Activated effector memory CD4-positive, alpha-beta T cell treated with anti-CD3 and anti-CD28 coated beads, Interleukin-2, amount 50 U/mL, for 16 hours (primary cell): ENCODE measurements around the gene PERM1.
"Not testable (repeated sequence)": the region's sequence is repeated elsewhere in the genome, so short reads cannot be mapped to it uniquely, and the experiment has no call there.

Experiments
- DNase-seq: peaks from one replicate; pipeline ENCODE4 v3.0.0-alpha.2; 2020

The PERM1 gene

DNA sequence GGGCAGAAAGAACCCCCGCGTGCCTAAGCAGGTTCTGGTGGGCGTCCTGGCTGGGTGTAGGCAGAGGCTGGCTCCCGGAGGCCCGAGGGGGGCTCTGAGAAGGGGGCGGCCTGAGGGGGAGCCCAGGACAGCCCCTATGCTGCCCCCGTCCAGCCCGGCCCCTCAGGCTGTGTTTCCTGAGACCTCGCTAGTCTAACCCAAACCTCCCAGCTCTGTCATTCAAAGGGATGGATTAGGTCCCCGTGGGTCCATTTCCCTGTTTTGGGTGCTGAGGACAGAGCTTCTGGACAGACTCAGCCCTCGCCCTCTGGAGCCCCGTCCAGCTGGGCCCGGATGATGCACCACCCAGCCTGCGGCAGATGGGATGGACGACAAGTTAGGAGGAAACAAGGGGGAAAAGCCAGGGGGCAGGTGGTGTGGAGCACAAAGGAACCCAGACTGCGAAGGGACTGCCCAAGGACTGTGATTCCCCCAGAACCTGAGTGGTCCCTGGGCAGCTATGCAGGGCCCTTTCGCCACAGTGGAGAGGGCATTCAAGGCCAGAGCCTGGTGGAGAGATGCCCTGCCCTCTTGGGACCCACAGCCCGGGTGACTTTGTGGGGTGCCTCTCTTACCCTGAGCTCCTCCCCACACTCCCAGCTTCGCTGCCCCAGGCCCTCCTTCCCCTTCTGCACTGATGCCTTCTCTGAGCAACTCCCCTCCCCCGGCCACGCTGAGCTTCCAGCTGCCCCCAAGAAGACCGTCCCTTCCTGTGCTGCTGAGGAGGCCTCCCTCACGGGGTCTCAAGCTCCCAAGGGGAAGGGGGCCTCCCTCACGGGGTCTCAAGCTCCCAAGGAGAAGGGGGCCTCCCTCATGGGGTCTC is 15.2 kb upstream of the PERM1 start:
- no peak for DNase-seq

DNA sequence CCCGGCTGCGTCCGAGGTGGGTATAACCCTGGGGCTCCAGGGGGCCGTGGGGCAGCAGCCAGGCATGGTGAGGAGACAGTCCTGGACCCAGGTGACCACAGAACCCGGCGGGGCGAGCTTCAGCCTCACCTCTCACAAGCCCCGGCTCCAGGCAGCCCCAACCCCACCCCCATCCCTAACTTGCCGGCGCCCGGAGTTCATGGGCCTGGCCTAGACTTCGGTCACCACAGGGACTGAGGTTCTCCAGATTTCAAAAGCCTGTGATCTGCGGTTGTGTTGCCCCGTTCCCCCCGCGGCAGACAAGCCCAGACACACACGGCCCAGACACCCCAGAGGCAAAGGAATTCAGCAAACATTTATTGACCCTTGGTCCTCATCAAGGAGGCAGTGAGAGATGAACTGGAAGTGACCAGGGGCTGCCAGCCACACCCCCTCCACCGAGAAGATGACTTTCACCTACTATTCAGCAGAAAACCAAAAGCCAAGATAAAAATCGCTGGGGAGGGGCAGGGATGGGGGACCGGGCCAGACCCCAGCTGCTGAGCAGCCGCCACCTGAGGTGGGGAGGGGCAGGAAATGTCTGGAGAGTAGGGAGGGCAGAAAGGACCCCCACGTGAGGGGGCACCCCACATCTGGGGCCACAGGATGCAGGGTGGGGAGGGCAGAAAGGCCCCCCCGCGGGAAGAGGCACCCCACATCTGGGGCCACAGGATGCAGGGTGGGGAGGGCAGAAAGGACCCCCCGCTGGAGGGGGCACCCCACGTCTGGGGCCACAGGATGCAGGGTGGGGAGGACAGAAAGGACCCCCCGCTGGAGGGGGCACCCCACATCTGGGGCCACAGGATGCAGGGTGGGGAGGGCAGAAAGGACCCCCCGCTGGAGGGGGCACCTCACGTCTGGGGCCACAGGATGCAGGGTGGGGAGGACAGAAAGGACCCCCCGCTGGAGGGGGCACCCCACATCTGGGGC is 14.1 kb upstream of the PERM1 start:
- no peak for DNase-seq

DNA sequence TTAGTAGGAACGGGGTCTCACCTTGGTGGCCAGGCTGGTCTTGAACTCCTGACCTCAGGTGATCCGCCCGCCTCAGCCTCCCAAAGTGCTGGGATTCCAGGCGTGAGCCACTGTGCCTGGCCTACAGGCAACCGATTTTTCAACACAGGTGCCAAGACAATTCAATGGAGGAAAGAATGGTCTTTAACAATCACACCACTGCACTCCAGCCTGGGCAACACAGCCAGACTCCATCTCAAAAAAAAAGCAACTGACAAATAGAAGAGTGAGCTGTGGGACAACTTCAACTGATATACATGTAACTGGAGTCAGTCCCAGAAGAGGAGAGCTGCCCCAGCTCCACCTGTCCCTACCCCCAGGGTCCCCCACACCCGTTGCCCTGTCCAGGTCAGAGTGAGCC is 12.7 kb upstream of the PERM1 start:
- not testable (repeated sequence) for DNase-seq

DNA sequence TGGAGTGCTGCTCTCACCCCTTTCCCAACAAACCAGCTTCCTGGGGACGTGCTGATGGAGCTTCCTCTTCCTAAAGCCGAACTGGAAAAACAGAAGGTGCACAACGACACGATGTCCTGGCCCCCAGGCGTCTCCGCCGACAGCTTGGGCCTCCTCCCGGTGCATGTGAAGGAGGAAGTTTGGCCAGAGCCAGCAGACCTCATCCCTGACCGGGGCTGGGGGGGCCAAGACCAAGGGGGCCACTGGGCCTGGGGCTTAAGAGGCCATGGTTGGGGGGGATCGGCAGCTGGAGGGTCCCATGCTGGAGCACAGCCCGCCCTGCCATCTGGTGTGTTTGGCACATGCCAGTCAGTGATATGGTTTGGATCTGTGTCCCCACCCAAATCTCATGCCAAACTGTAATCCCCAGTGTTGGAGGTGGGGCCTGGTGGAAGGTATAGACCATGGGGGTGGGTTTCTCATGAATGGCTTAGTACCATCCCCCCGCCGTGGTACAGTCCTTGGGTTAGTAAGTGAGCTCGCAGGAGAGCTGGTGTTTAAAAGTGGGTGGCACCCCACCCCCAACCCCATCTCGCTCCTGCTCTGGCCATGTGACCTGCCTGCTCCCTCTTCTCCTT is 11.6 kb upstream of the PERM1 start:
- DNase-seq: no peak

DNA sequence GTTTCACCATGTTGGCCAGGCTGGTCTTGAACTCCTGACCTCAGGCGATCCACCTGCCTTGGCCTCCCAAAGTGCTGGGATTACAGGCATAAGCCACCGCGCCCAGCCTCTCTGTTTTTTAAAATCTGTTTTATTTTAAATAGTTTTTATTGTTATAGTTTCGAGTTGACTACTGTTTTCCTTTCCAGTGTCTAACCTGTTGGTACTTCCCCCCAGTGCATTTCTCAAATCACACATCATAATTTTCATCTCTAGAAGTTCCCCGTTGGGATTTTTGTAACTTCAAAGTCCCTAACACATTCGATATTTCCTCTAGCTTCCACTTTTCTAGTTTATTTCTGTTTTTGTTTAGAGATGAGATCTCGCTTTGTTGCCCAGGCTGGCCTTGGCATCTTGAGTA is 10.5 kb upstream of the PERM1 start:
- no peak for DNase-seq

DNA sequence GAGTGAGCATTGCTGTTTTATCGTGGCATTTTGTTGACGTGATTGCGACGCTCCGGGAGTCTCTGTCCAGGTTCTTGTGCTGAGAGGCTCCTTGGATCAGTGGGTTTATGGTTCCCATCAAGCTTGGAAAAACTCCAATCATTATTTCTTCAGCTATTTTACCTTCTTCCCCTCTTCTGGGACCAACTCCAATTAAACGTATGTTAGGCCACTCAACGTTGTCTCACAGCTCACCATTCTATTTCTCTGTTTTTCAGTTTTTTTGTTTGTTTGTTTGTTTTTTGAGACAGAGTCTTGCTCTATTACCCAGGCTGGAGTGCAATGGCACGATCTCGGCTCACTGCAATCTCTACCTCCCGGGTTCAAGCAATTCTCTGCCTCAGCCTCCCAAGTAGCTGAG is 10.0 kb upstream of the PERM1 start:
- no peak for DNase-seq

GRCh38 chr1:991275-991674 is 9.4 kb upstream of the PERM1 start:
- DNase-seq: not testable (repeated sequence)

DNA sequence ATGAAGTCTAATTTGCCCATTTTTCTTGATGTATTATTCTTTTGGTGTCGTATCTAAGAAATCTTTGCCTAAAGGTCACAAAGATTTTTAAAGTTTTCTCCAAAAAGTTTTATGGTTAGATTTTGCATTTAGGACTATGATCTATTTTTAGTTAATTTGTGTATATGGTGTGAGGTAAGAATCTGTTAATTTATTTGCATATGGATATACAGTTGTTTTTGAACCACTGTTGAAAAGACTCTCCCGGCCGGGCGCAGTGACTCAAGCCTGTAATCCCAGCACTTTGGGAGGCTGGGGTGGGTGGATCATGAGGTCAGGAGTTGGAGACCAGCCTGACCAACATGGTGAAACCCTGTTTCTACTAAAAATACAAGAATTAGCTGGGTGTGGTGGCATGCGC is 6.2 kb upstream of the PERM1 start:
- not testable (repeated sequence) for DNase-seq

DNA sequence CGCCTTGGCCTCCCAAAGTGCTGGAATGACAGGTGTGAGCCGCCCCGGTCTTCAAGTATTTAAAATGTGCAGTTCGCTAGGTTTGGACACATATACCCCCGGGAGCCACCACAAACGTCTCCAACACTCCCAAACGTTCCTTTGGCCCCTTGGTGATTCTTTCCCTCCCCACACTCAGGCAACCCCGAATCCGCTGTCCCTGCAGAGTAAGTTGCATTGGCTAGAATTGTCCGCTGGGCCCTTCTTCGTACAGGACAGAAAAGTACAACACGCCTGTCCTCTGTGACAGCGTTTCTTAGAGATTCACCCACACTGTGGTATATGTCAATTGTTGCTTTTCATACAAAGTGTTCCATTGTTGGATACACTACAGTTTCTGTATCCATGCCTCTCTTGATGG is 3.2 kb upstream of the PERM1 start:
- no peak for DNase-seq

DNA sequence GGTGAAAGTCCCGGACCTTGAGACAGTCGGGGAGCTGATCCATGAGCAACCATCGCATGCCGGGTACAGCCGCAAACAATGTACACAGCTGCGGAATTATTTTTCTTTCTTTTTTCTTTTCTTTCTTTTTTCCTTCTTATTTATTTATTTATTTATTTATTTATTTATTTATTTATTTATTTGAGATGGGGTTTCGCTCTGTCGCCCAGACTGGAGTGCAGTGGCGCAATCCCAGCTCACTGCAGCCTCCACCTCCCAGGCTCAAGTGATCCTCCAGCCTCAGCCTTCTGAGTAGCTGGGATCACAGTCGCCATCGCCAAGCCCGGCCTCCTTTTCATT is 2.6 kb upstream of the PERM1 start:
- DNase-seq: no peak

GRCh38 chr1:983798-984475 is 2.0 kb upstream of the PERM1 start:
- peak; percentile 88 for DNase-seq

DNA sequence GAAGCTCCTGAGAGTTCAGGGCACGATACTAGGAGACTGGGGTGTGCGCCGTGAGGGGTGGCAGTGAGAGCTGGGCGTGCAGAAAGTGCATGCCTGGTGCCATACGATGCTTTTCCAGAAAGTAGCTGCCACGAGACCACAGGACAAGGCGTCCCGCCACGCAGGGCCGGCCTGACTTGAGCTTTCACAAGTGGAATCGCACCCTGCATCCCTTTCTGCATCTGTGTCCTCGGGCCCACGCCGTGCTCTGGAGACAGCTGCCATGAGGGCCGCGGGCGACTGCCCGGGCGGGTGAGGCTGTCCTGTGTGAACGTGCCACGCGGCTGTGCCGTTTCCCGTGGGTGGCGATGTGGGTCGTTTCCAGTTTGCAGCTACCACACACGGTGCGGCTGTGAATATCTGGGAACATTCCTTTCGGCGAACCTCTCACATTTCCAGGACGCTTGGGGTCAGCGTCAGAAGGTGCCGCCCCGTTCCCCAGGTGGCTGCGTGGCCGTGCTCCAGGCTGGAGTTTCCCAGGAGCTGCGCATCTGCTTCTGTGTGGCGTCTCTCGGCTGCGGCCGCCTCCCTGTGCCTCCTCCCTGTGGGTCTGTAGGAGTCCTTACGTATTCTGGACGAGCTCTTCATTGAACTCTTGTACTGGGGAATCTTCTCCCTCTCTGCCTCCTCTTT is 1.0 kb upstream of the PERM1 start:
- no peak for DNase-seq

- no peak for DNase-seq
These were observed 370 bp downstream of the PERM1 start for GRCh38 chr1:981491-981954.

DNA sequence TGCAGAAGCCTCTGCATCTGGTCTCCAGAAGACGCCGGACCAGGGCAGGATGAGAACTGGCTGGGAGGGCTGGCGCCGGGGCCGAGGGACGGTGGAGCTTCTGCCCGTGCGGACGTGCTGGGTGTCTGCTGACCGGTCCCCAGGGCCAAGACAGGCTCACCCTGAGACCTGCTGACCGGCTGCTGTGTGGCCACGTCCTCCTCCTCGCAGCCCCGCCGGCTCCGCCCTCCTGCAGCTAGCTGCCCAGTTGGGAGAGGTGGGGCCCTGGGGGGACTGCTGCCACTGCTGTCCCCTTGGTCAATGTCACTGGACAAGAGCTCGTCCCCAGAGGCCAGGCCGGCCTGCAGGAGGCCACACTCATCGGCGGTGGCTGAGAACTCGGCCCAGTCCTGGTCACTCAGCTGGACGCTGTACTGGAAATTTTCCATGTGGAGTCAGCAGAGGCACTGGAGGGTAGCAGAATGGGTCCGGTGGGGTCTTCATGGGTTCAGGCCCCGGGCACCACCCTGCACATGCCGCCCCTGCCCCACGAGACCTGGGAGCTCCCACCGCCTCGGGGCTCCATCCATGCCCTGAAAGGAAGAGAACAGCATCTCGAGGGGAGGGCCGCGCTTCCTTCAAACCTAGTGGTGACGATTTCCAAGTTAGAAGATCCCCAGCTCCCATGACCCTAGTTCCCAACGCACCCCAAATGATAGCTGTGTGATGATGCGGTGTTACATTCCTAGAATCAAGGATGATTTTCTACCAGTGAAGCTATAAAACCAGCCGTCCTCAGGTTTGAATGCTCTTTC is 1.1 kb downstream of the PERM1 start:
- DNase-seq: no peak

DNA sequence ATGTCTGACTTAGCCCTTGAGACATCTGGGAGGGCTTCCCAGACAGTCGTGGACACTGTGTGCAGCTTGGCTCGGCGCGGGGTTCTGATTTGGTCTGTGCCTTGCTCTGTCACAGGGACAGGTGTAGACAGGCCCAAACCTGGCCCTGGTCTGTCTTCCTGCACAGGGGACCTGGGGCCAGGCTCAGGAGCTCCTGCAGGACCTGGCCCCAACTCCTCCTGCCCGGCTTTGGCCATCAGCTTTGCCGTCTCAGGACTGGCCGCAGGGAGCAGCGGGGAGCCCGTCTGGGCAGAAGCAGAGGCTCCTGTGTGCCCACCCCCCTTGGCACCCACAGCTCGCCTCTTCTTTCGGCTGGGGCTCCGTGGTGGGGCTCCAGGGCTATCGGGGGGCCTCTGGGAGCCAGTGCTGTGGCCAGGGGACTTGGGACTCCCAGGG is 1.7 kb downstream of the PERM1 start:
- no peak for DNase-seq

DNA sequence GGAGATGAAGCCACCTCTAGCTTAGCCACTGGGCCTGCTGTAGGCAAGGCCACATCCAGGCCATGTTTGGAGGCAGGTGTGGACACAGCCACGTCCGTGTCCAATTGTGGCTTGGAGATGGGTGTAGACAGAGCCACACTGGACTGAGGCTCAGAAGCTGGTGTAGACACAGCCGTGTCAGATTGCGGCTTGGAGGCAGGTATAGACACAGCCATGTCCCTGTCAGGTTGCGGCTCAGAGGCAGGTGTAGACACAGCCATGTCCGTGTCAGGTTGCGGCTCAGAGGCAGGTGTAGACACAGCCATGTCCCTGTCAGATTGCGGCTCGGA is 2.2 kb downstream of the PERM1 start:
- DNase-seq: no peak

- no peak for DNase-seq
These were observed 2.8 kb downstream of the PERM1 start for GRCh38 chr1:978835-979743.

DNA sequence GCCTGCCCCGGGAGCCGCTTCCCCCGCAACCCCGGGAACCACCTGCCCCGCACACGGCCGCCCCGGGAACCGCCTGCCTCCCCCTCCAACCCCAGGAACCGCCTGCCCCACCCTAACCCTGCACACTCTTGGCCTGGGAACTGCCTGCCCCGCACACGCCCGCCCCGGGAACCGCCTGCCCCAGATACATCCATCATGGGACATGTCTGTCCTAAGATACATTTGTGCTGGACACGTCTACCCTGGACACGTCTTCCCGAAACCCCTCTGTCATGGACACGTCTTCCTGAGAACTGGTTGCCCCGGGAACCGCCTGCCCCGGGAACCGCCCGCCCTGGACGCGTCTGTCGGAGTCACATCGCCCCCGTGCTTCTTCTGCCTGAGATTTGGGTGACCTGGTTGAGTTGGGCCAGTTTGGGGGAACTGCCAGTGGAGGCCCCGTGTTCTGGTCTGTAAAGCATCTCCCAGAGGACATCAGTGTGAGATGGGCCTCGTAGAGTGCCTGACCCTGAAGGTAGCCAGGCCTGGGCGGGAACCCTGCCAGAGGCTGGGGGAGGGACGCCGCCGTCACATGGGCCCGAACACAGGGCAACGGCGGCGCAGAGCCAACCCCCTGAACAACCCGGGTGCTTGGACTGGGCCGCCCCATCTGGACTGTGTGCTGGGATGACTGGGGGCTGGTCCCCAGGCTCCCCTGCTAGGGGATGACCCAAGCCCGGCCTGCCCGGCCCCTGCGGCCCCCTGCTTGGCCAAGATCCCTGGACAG is 3.6 kb downstream of the PERM1 start:
- DNase-seq: no peak

- not testable (repeated sequence) for DNase-seq
These were observed 5.1 kb downstream of the PERM1 start for GRCh38 chr1:976791-977190.
